NT2/D1 (cell line): ENCODE measurements around the gene AGL.

Experiments used
- SUZ12 ChIP-seq: IDR thresholded peaks from 2 replicates; pipeline ENCODE4 v1.6.1; 2011; ENCODE audit not compliant: insufficient read length, insufficient read depth; ENCODE audit errors: extremely low read depth
- YY1 ChIP-seq: IDR thresholded peaks from 2 replicates; pipeline ENCODE4 v1.6.1; 2011; ENCODE audit not compliant: insufficient read length, insufficient read depth
- ZNF274 ChIP-seq: IDR thresholded peaks from 2 replicates; pipeline ENCODE4 v1.6.1; 2011; ENCODE audit warnings: mild to moderate bottlenecking, low read depth, low read length

DNA sequence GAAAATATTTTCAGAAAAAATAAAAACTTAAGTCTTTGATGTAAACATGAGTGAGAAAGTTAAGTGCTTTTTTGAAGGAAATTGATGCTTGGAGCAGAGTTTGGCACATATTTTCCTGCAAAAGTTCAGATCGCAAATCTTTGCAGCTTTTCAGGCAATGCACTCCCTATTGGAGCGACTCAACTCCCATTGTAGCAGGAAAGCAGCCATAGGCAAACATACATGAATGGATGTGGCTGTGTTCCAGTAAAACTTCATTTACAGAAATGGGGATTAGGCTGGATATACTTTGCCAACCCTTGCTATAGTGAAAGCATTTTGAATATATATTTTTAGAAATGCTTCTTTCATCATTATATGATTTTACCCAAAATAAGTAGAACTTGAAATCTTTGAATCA lies 8.1 kb downstream of the AGL start:
- TF ChIP-seq ZNF274 = no peak
- no peak for TF ChIP-seq SUZ12
- TF ChIP-seq YY1 = no peak
